B cell (primary cell): ENCODE results near the gene SHISA8. TPM values are rescaled to one million over a fixed set of nuclear protein-coding genes. Genes with fewer than 3 reads are reported as not detected.

Experiments used
- ATAC-seq: fragments of 200-7000 bp; cut with Tn5 transposase; one replicate; pipeline ENCODE4 v1.10.0; 2021; ENCODE audit warnings: low read depth, mild to moderate bottlenecking, moderate number of reproducible peaks, moderate library complexity
- CTCF ChIA-PET: fragments of 350-600 bp; sonication (Branson Sonifier 250); formaldehyde crosslinking; loops from one replicate; lab custom pipeline; 2021; ENCODE audit warnings: antibody characterized with exemption, inconsistent platforms; lab: Charles Lee
- POLR2A ChIA-PET: fragments of 350-600 bp; sonication (Branson Sonifier 250); formaldehyde crosslinking; loops from one replicate; lab custom pipeline; 2021; ENCODE audit warnings: antibody characterized with exemption; lab: Charles Lee
- DNase-seq: peaks from one replicate; pipeline ENCODE4 v3.0.0; 2013
- H2AFZ ChIP-seq: 2 replicates; pipeline ENCODE4 v1.6.1; 2012; ENCODE audit warnings: mild to moderate bottlenecking, low read depth, low read length; ENCODE audit not compliant: insufficient read depth, poor library complexity, severe bottlenecking
- H3K27ac ChIP-seq, 2 donors: 1 replicate in 1 of 2; 2 replicates in 1 of 2; pipeline ENCODE4 v1.5.1; 2012 to 2013; ENCODE audit warnings: low read length in 2 of 2, mild to moderate bottlenecking in 2 of 2, moderate library complexity in 1 of 2
- H3K27me3 ChIP-seq, 4 experiments: fragments of 200-600 bp in 1 of 4; sonication (generic) in 1 of 4; replicated peaks in 1 of 4; 1 replicate in 2 of 4; 2 replicates in 2 of 4; pipeline versions ENCODE4 v1.6.1 to v1.7.0; 2013 to 2016; ENCODE audit warnings: low read length in 3 of 4, mild to moderate bottlenecking in 2 of 4, mixed read lengths in 1 of 4, moderate library complexity in 1 of 4; ENCODE audit not compliant: insufficient read depth in 4 of 4, control insufficient read depth in 3 of 4; ENCODE audit errors: control extremely low read depth in 1 of 4
- H3K36me3 ChIP-seq, 2 experiments: replicated peaks in 1 of 2; 1 replicate in 1 of 2; 2 replicates in 1 of 2; pipeline versions ENCODE4 v1.6.1 to v1.7.1; 2013; ENCODE audit warnings: low read length in 1 of 2; ENCODE audit not compliant: insufficient read depth in 2 of 2, control insufficient read depth in 1 of 2; ENCODE audit errors: control extremely low read depth in 1 of 2, extremely low read depth in 1 of 2
- H3K4me1 ChIP-seq, 2 donors: fragments of 200-600 bp in 1 of 2; sonication (generic) in 1 of 2; 1 replicate in 1 of 2; 2 replicates in 1 of 2; pipeline versions ENCODE4 v1.5.1 to v1.6.1; 2013 to 2017; ENCODE audit warnings: low read length in 2 of 2; ENCODE audit not compliant: control insufficient read depth in 2 of 2, insufficient read depth in 2 of 2
- H3K4me2 ChIP-seq: replicated peaks from 2 replicates; pipeline ENCODE3; 2012; ENCODE audit warnings: mild to moderate bottlenecking, low read depth, low read length; ENCODE audit not compliant: poor library complexity, severe bottlenecking
- H3K4me3 ChIP-seq, 5 experiments: fragments of 200-600 bp in 1 of 5; sonication (generic) in 1 of 5; 1 replicate in 3 of 5; 2 replicates in 2 of 5; pipeline versions ENCODE4 v1.5.1 to v1.7.0; 2011 to 2016; ENCODE audit warnings: low read length in 4 of 5, mild to moderate bottlenecking in 4 of 5, low read depth in 2 of 5, control low read depth in 1 of 5, moderate library complexity in 1 of 5; ENCODE audit not compliant: insufficient read depth in 1 of 5; ENCODE audit errors: control extremely low read depth in 1 of 5, extremely low read depth in 1 of 5
- H3K79me2 ChIP-seq: fragments of 200-600 bp; sonication (generic); one replicate; pipeline ENCODE4 v1.6.0; 2016; ENCODE audit warnings: low read length; ENCODE audit not compliant: control insufficient read depth, insufficient read depth
- H3K9ac ChIP-seq: fragments of 200-600 bp; sonication (generic); 2 replicates; pipeline ENCODE4 v1.6.1; 2017; ENCODE audit warnings: mild to moderate bottlenecking, low read length, moderate library complexity
- H3K9me3 ChIP-seq, 3 donors: one replicate each; pipeline versions ENCODE4 v1.6.1 to v1.7.1; 2013; ENCODE audit warnings: low read length in 2 of 3; ENCODE audit not compliant: control insufficient read depth in 2 of 3, insufficient read depth in 1 of 3; ENCODE audit errors: control extremely low read depth in 1 of 3
- H4K20me1 ChIP-seq: 2 replicates; pipeline ENCODE4 v1.6.0; 2012; ENCODE audit warnings: mild to moderate bottlenecking, low read length; ENCODE audit not compliant: insufficient read depth, control insufficient read depth, poor library complexity, severe bottlenecking
- H3K27ac Mint-ChIP-seq: one replicate; pipeline ENCODE4 v1.8.0; 2021; ENCODE audit warnings: mixed read lengths
- H3K27me3 Mint-ChIP-seq: one replicate; pipeline ENCODE4 v1.8.0; 2021; ENCODE audit warnings: mixed read lengths
- H3K4me1 Mint-ChIP-seq: one replicate; pipeline ENCODE4 v1.8.0; 2021; ENCODE audit warnings: mixed read lengths
- H3K4me3 Mint-ChIP-seq: one replicate; pipeline ENCODE4 v1.8.0; 2021; ENCODE audit warnings: mixed read lengths
- H3K9me3 Mint-ChIP-seq: one replicate; pipeline ENCODE4 v1.8.0; 2022; ENCODE audit warnings: mixed read lengths; ENCODE audit not compliant: insufficient read depth
- CTCF ChIP-seq: fragments of 200-600 bp; IDR thresholded peaks from one replicate; pipeline ENCODE4 v1.8.0; 2022; ENCODE audit warnings: antibody characterized with exemption, mild to moderate bottlenecking
- EZH2 ChIP-seq: IDR thresholded peaks from 2 replicates; pipeline ENCODE4 v1.6.1; 2012; ENCODE audit warnings: borderline replicate concordance, low read depth, mild to moderate bottlenecking, moderate library complexity, low read length; ENCODE audit not compliant: insufficient read depth, poor library complexity, severe bottlenecking
- WGBS: methylation state at CpG from one replicate; pipeline ENCODE4 v1.1.5; 2013; ENCODE audit warnings: missing lambda C conversion rate; ENCODE audit not compliant: insufficient coverage; 5-methylcytosine and 5-hydroxymethylcytosine counted together
- intact Hi-C: fragments of 100-400 bp; cut with micrococcal nuclease; formaldehyde crosslinking; loops from one replicate; pipeline ENCODE4 v1.10.0; 2022
- polyA plus RNA-seq: library from polyadenylated mRNA; depleted of rRNA; stranded (reverse); fragments of >200 nt; gene quantifications from 2 replicates; pipeline ENCODE4 v1.2.3, GENCODE V29; 2012
- total RNA-seq, 2 donors: library from RNA; stranded (reverse); fragments of 120-200 nt in 1 of 2; gene quantifications; 1 replicate in 1 of 2; 2 replicates in 1 of 2; pipeline versions ENCODE4 v1.2.3 to v1.2.4, GENCODE V29; 2013 to 2022

The SHISA8 gene
- total and polyA plus RNA-seq, 2 donors (not counting 1 experiment from before 2014, with no cell fraction given): 22.4 to 46.5 TPM

DNA sequence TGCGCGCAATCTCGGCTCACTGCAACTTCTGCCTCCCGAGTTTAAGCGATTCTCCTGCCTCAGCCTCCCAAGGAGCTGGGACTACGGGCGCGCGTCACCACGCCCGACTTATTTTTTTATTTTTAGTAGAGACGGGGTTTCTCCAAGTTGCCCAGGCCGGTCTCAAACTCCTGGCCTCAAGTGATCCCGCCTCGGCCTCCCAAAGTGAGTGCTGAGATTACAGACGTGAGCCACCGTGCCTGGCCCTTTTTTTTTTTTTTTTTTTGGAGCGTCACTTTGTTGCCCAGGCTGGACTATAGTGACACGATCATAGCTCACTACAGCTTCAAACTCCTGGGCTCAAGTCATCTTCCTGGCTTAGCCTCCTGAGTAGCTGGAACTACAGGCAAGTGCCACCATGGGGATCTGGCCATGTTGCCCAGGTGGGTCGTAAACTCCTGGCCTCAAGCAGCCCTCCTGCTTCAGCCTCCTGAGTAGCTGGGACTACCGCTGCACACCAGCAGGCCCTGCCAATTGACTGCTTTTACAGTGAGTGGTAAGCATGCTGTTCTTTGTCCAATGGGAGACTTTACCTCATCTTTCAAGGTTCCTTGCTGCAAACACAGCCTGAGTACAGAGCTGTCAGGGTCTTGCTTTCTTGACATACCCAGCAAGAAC, 32.7 kb upstream of the SHISA8 start:
- H3K27me3 Mint-ChIP-seq: no peaks in the 10 kb centered on the region
- peak overlapping the region; percentile 97 for H3K4me3 Mint-ChIP-seq
- H3K9me3 ChIP-seq: no peaks in the 10 kb centered on the region
- peak overlapping the region; percentile 71 for H3K9ac ChIP-seq
- peaks cover 0 to 10% (median 0%) of the 10 kb centered on the region in 4 experiments for H3K27me3 ChIP-seq
- DNase-seq (no peak), ATAC-seq (no peak)
- H3K27ac Mint-ChIP-seq: no peak overlapping the region
- peak overlapping the region in 4 of 5 experiments; percentile 55 to 86 (median 73) for H3K4me3 ChIP-seq
- H3K36me3 ChIP-seq: no peaks in the 10 kb centered on the region
- H4K20me1 ChIP-seq: no peaks in the 10 kb centered on the region
- H3K9me3 Mint-ChIP-seq: no peaks in the 10 kb centered on the region
- TF ChIP-seq CTCF (no peak), EZH2 (no peak)
- no peaks in the 10 kb centered on the region for H3K79me2 ChIP-seq
- 83% methylated on average over 20 of the region's 21 CpGs for WGBS
- ChIA-PET CTCF (interaction anchor here (1.0 to 5.5 kb wide), 8 partner anchors 8 to 450 kb away, joined by 3 to 52 read pairs (median 4); partner anchors contain the start of genes MEI1 and TNFRSF13C), POLR2A (interaction anchor here (0.5 to 2.2 kb wide), 12 partner anchors 18 to 1179 kb away, joined by 3 to 13 read pairs (median 6); partner anchors contain the start of genes CCDC134, NDUFA6, SNU13 and SREBF2)
- H3K27ac ChIP-seq: no peak overlapping the region
- intact Hi-C loops: loop anchor here (1.0 to 2.0 kb wide), 2 partner anchors 51 to 167 kb away; partner anchors contain the start of gene WBP2NL
- H3K4me1 ChIP-seq: peaks cover 27 to 51% of the 10 kb centered on the region in 2 donors
- H3K4me1 Mint-ChIP-seq: peaks cover 45% of the 10 kb centered on the region
- H2AFZ ChIP-seq: peak overlapping the region; percentile 74
- peak overlapping the region; percentile 94 for H3K4me2 ChIP-seq
